ENCODE data around the gene SSR2.

DNA sequence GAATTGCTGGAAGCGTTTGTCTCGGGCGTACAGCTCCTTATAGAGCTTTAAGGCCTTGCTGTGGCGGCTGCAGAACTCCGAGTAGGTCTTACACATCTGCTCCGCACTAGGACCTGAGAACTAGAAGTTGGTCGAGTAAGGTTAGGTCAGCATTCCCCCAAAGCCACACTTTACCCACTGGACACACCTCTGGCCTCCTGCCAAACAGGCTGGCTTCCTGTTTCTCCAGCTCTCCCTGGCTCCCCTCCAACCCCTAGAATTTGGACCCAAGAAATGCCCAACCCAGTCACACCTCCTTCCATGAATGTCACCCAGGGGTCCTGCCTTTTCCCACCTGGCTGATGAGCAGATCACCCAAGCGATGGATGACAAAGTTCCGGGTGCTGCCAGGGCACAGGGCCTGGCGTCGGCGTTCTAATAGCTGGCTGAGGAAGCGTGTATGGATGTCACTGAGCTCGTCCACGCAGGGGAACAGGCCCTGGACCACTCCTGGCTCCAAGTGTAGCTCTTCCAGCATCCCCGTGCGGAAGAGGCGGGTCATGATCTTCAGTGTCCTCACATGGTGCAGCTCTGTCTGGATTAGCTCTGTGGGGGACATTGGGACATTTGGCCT, 58.0 kb downstream of the SSR2 start:
- TF ChIP-seq POLR2AphosphoS5 (IDR thresholded peaks at IDR 0.05): no peak
- TF ChIP-seq POLR2A (IDR thresholded peaks at IDR 0.05): no peak

Measured in prostate gland (tissue), 1 donor.